B cell (primary cell): ENCODE results near the gene WDFY4. TPM values are rescaled to one million over a fixed set of nuclear protein-coding genes. Genes with fewer than 3 reads are reported as not detected.
A peak's percentile ranks its signal among the peaks of the same experiment; 100 is the strongest.

Experiments used
- ATAC-seq: fragments of 200-7000 bp; cut with Tn5 transposase; one replicate; pipeline ENCODE4 v1.10.0; 2021; ENCODE audit warnings: low read depth, mild to moderate bottlenecking, moderate number of reproducible peaks, moderate library complexity
- CTCF ChIA-PET: fragments of 350-600 bp; sonication (Branson Sonifier 250); formaldehyde crosslinking; loops from one replicate; lab custom pipeline; 2021; ENCODE audit warnings: antibody characterized with exemption, inconsistent platforms; lab: Charles Lee
- POLR2A ChIA-PET: fragments of 350-600 bp; sonication (Branson Sonifier 250); formaldehyde crosslinking; loops from one replicate; lab custom pipeline; 2021; ENCODE audit warnings: antibody characterized with exemption; lab: Charles Lee
- DNase-seq: peaks from one replicate; pipeline ENCODE4 v3.0.0; 2013
- H2AFZ ChIP-seq: 2 replicates; pipeline ENCODE4 v1.6.1; 2012; ENCODE audit warnings: mild to moderate bottlenecking, low read depth, low read length; ENCODE audit not compliant: insufficient read depth, poor library complexity, severe bottlenecking
- H3K27ac ChIP-seq, 2 donors: 1 replicate in 1 of 2; 2 replicates in 1 of 2; pipeline ENCODE4 v1.5.1; 2012 to 2013; ENCODE audit warnings: low read length in 2 of 2, mild to moderate bottlenecking in 2 of 2, moderate library complexity in 1 of 2
- H3K27me3 ChIP-seq, 4 experiments: fragments of 200-600 bp in 1 of 4; sonication (generic) in 1 of 4; replicated peaks in 1 of 4; 1 replicate in 2 of 4; 2 replicates in 2 of 4; pipeline versions ENCODE4 v1.6.1 to v1.7.0; 2013 to 2016; ENCODE audit warnings: low read length in 3 of 4, mild to moderate bottlenecking in 2 of 4, mixed read lengths in 1 of 4, moderate library complexity in 1 of 4; ENCODE audit not compliant: insufficient read depth in 4 of 4, control insufficient read depth in 3 of 4; ENCODE audit errors: control extremely low read depth in 1 of 4
- H3K36me3 ChIP-seq, 2 experiments: replicated peaks in 1 of 2; 1 replicate in 1 of 2; 2 replicates in 1 of 2; pipeline versions ENCODE4 v1.6.1 to v1.7.1; 2013; ENCODE audit warnings: low read length in 1 of 2; ENCODE audit not compliant: insufficient read depth in 2 of 2, control insufficient read depth in 1 of 2; ENCODE audit errors: control extremely low read depth in 1 of 2, extremely low read depth in 1 of 2
- H3K4me1 ChIP-seq, 2 donors: fragments of 200-600 bp in 1 of 2; sonication (generic) in 1 of 2; 1 replicate in 1 of 2; 2 replicates in 1 of 2; pipeline versions ENCODE4 v1.5.1 to v1.6.1; 2013 to 2017; ENCODE audit warnings: low read length in 2 of 2; ENCODE audit not compliant: control insufficient read depth in 2 of 2, insufficient read depth in 2 of 2
- H3K4me2 ChIP-seq: replicated peaks from 2 replicates; pipeline ENCODE3; 2012; ENCODE audit warnings: mild to moderate bottlenecking, low read depth, low read length; ENCODE audit not compliant: poor library complexity, severe bottlenecking
- H3K4me3 ChIP-seq, 5 experiments: fragments of 200-600 bp in 1 of 5; sonication (generic) in 1 of 5; 1 replicate in 3 of 5; 2 replicates in 2 of 5; pipeline versions ENCODE4 v1.5.1 to v1.7.0; 2011 to 2016; ENCODE audit warnings: low read length in 4 of 5, mild to moderate bottlenecking in 4 of 5, low read depth in 2 of 5, control low read depth in 1 of 5, moderate library complexity in 1 of 5; ENCODE audit not compliant: insufficient read depth in 1 of 5; ENCODE audit errors: control extremely low read depth in 1 of 5, extremely low read depth in 1 of 5
- H3K79me2 ChIP-seq: fragments of 200-600 bp; sonication (generic); one replicate; pipeline ENCODE4 v1.6.0; 2016; ENCODE audit warnings: low read length; ENCODE audit not compliant: control insufficient read depth, insufficient read depth
- H3K9ac ChIP-seq: fragments of 200-600 bp; sonication (generic); 2 replicates; pipeline ENCODE4 v1.6.1; 2017; ENCODE audit warnings: mild to moderate bottlenecking, low read length, moderate library complexity
- H3K9me3 ChIP-seq, 3 donors: one replicate each; pipeline versions ENCODE4 v1.6.1 to v1.7.1; 2013; ENCODE audit warnings: low read length in 2 of 3; ENCODE audit not compliant: control insufficient read depth in 2 of 3, insufficient read depth in 1 of 3; ENCODE audit errors: control extremely low read depth in 1 of 3
- H4K20me1 ChIP-seq: 2 replicates; pipeline ENCODE4 v1.6.0; 2012; ENCODE audit warnings: mild to moderate bottlenecking, low read length; ENCODE audit not compliant: insufficient read depth, control insufficient read depth, poor library complexity, severe bottlenecking
- H3K27ac Mint-ChIP-seq: one replicate; pipeline ENCODE4 v1.8.0; 2021; ENCODE audit warnings: mixed read lengths
- H3K27me3 Mint-ChIP-seq: one replicate; pipeline ENCODE4 v1.8.0; 2021; ENCODE audit warnings: mixed read lengths
- H3K4me1 Mint-ChIP-seq: one replicate; pipeline ENCODE4 v1.8.0; 2021; ENCODE audit warnings: mixed read lengths
- H3K4me3 Mint-ChIP-seq: one replicate; pipeline ENCODE4 v1.8.0; 2021; ENCODE audit warnings: mixed read lengths
- H3K9me3 Mint-ChIP-seq: one replicate; pipeline ENCODE4 v1.8.0; 2022; ENCODE audit warnings: mixed read lengths; ENCODE audit not compliant: insufficient read depth
- EZH2 ChIP-seq: IDR thresholded peaks from 2 replicates; pipeline ENCODE4 v1.6.1; 2012; ENCODE audit warnings: borderline replicate concordance, low read depth, mild to moderate bottlenecking, moderate library complexity, low read length; ENCODE audit not compliant: insufficient read depth, poor library complexity, severe bottlenecking
- WGBS: methylation state at CpG from one replicate; pipeline ENCODE4 v1.1.5; 2013; ENCODE audit warnings: missing lambda C conversion rate; ENCODE audit not compliant: insufficient coverage; 5-methylcytosine and 5-hydroxymethylcytosine counted together
- intact Hi-C: fragments of 100-400 bp; cut with micrococcal nuclease; formaldehyde crosslinking; loops from one replicate; pipeline ENCODE4 v1.10.0; 2022
- polyA plus RNA-seq: library from polyadenylated mRNA; depleted of rRNA; stranded (reverse); fragments of >200 nt; gene quantifications from 2 replicates; pipeline ENCODE4 v1.2.3, GENCODE V29; 2012
- total RNA-seq, 2 donors: library from RNA; stranded (reverse); fragments of 120-200 nt in 1 of 2; gene quantifications; 1 replicate in 1 of 2; 2 replicates in 1 of 2; pipeline versions ENCODE4 v1.2.3 to v1.2.4, GENCODE V29; 2013 to 2022
- TF ChIP-seq, protein P1 (sequence below): fragments of 200-600 bp; IDR thresholded peaks from one replicate; pipeline ENCODE4 v1.8.0; 2022; ENCODE audit warnings: antibody characterized with exemption, mild to moderate bottlenecking

WDFY4 gene
- total and polyA plus RNA-seq, 2 donors (not counting 1 experiment from before 2014, with no cell fraction given): 262 to 560 TPM

DNA sequence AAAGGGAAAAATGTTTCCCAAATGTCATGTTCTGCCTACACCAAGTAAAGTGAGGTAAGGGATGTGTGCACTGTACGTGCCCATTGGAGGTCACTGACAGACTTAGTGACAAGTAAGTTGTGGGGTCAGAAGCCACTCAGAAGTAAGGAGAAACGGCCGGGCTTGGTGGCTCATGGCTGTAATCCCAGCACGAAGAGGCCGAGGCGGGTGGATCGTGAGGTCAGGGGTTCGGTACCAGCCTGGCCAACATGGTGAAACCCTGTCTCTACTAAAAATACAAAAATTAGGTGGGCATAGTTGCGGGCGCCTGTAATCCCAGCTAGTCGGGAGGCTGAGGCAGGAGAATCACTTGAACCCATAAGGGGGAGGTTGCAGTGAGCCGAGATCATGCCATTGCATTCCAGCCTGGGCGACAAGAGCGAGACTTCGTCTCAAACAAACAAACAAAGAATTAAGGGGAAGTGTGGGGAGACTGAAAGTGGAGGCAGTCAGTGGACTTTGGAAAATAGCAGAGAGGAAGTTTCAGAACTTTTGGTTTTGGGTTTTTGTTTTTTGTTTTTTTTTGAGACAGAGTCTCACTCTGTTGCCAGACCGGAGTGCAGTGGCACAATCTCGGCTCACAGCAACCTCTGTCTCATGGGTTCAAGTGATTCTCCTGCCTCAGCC, 114.8 kb downstream of the WDFY4 start:
- Histone ChIP-seq H3K4me2 (peak overlapping the region; percentile 55), H3K9me3 (peaks cover 0 to 4% (median 0%) of the 10 kb centered on the region in 3 donors), H3K36me3 (peaks cover 3 to 64% of the 10 kb centered on the region in 2 experiments), H3K27me3 (no peaks in the 10 kb centered on the region), H3K79me2 (peaks cover 22% of the 10 kb centered on the region), H2AFZ (no peak overlapping the region), H3K4me1 (peaks cover 49 to 52% of the 10 kb centered on the region in 2 donors), H3K9ac (no peak overlapping the region), H4K20me1 (peaks cover 39% of the 10 kb centered on the region), H3K27ac (peak overlapping the region; percentile 83 to 95), H3K4me3 (no peak overlapping the region)
- 99% methylated on average over 9 of the region's 17 CpGs for WGBS
- peak; percentile 49 for DNase-seq
- ChIA-PET CTCF (interaction anchor here (1.2 to 5.8 kb wide), 2 partner anchors 115 to 141 kb away, joined by 4 to 100 read pairs; partner anchors contain the start of gene WDFY4), POLR2A (interaction anchor here (1.9 kb wide), 1 partner anchor 142 kb away, joined by 4 read pairs; no protein-coding TSS in a partner anchor)
- no peaks in the 10 kb centered on the region for H3K27me3 Mint-ChIP-seq
- intact Hi-C loops: loop anchor here (5.0 kb wide), 2 partner anchors 47 to 117 kb away; partner anchors contain the start of gene WDFY4
- peaks cover 65% of the 10 kb centered on the region for H3K4me1 Mint-ChIP-seq
- peak overlapping the region; percentile 97 for H3K27ac Mint-ChIP-seq
- no peak for ATAC-seq
- no peak for TF ChIP-seq EZH2
- TF ChIP-seq, protein P1, sequence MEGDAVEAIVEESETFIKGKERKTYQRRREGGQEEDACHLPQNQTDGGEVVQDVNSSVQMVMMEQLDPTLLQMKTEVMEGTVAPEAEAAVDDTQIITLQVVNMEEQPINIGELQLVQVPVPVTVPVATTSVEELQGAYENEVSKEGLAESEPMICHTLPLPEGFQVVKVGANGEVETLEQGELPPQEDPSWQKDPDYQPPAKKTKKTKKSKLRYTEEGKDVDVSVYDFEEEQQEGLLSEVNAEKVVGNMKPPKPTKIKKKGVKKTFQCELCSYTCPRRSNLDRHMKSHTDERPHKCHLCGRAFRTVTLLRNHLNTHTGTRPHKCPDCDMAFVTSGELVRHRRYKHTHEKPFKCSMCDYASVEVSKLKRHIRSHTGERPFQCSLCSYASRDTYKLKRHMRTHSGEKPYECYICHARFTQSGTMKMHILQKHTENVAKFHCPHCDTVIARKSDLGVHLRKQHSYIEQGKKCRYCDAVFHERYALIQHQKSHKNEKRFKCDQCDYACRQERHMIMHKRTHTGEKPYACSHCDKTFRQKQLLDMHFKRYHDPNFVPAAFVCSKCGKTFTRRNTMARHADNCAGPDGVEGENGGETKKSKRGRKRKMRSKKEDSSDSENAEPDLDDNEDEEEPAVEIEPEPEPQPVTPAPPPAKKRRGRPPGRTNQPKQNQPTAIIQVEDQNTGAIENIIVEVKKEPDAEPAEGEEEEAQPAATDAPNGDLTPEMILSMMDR: no peak
- H3K4me3 Mint-ChIP-seq: peak overlapping the region; percentile 35
- H3K9me3 Mint-ChIP-seq: no peaks in the 10 kb centered on the region
